ENCODE measurements around the gene SV2B.

SV2B gene

GRCh38 chr15:91146728-91147127 is 46.7 kb downstream of the SV2B start:
- no peak for TF ChIP-seq CTCF (conservative IDR thresholded peaks at IDR 0.05; ENCODE audit: low read depth, low read length)
- no peak for DNase-seq (ENCODE audit: low read depth)
- no peak overlapping the region for H3K4me3 ChIP-seq (ENCODE audit: low read depth, low read length)

GRCh38 chr15:91148243-91148642 is 48.2 kb downstream of the SV2B start:
- DNase-seq (ENCODE audit: low read depth) = no peak
- TF ChIP-seq CTCF (conservative IDR thresholded peaks at IDR 0.05; ENCODE audit: low read depth, low read length) = no peak
- no peak overlapping the region for H3K4me3 ChIP-seq (ENCODE audit: low read depth, low read length)

- no peak for DNase-seq (ENCODE audit: low read depth)
- TF ChIP-seq CTCF (conservative IDR thresholded peaks at IDR 0.05; ENCODE audit: low read depth, low read length) = no peak
Measured at GRCh38 chr15:91150502-91151160, 50.6 kb downstream of the SV2B start.

GRCh38 chr15:91151781-91152563 is 51.9 kb downstream of the SV2B start:
- H3K4me3 ChIP-seq (ENCODE audit: low read depth, low read length) = no peak overlapping the region
- no peak for TF ChIP-seq CTCF (conservative IDR thresholded peaks at IDR 0.05; ENCODE audit: low read depth, low read length)
- no peak for DNase-seq (ENCODE audit: low read depth)

More at GRCh38 chr15:91150502-91151160, 50.6 kb downstream of the SV2B start:
- no peak overlapping the region for H3K4me3 ChIP-seq (ENCODE audit: low read depth, low read length)

GRCh38 chr15:91152896-91153581 is 53.0 kb downstream of the SV2B start:
- DNase-seq (ENCODE audit: low read depth) = no peak
- no peak for TF ChIP-seq CTCF (conservative IDR thresholded peaks at IDR 0.05; ENCODE audit: low read depth, low read length)
- H3K4me3 ChIP-seq (ENCODE audit: low read depth, low read length) = no peak overlapping the region

GRCh38 chr15:91153954-91154353 is 53.9 kb downstream of the SV2B start:
- no peak for DNase-seq (ENCODE audit: low read depth)
- no peak overlapping the region for H3K4me3 ChIP-seq (ENCODE audit: low read depth, low read length)
- TF ChIP-seq CTCF (conservative IDR thresholded peaks at IDR 0.05; ENCODE audit: low read depth, low read length) = no peak
